Stimulated activated CD8-positive, alpha-beta memory T cell treated with anti-CD3 and anti-CD28 coated beads, Interleukin-12 subunit alpha, Interleukin-12 subunit beta, amount 100 ng/mL, for 24 hours (primary cell): ENCODE results near the gene DLK2.
"Not testable (repeated sequence)": the region's sequence is repeated elsewhere in the genome, so short reads cannot be mapped to it uniquely, and the experiment has no call there.

Experiments
- DNase-seq: peaks from one replicate; pipeline ENCODE4 v3.0.0-alpha.2; 2020; ENCODE audit errors: extremely low read depth

Gene DLK2

GRCh38 chr6:43455531-43456428 is at the start of gene DLK2:
DLK2 (minus strand) TSS chr6:43455548; CDS start chr6:43454825, 723 bp downstream.
- DNase-seq: peak; percentile 12

GRCh38 chr6:43503443-43503842 is 48.1 kb upstream of the DLK2 start:
- DNase-seq: no peak

GRCh38 chr6:43502666-43503065 is 47.3 kb upstream of the DLK2 start:
- no peak for DNase-seq

GRCh38 chr6:43500921-43501320 is 45.6 kb upstream of the DLK2 start:
- no peak for DNase-seq

- no peak for DNase-seq
Observed at GRCh38 chr6:43499028-43499815, 43.9 kb upstream of the DLK2 start.

- not testable (repeated sequence) for DNase-seq
Observed at GRCh38 chr6:43498291-43498690, 42.9 kb upstream of the DLK2 start.

- DNase-seq: no peak
Observed at GRCh38 chr6:43497689-43498088, 42.3 kb upstream of the DLK2 start.

GRCh38 chr6:43497129-43497396 is 41.7 kb upstream of the DLK2 start:
- DNase-seq: no peak

- DNase-seq: no peak
Observed at GRCh38 chr6:43496370-43497128, 41.2 kb upstream of the DLK2 start.

- no peak for DNase-seq
Observed at GRCh38 chr6:43495409-43495941, 40.1 kb upstream of the DLK2 start.

GRCh38 chr6:43494766-43495165 is 39.4 kb upstream of the DLK2 start:
- DNase-seq: no peak

GRCh38 chr6:43494321-43494720 is 39.0 kb upstream of the DLK2 start:
- DNase-seq: no peak

- no peak for DNase-seq
Observed at GRCh38 chr6:43493833-43494232, 38.5 kb upstream of the DLK2 start.

GRCh38 chr6:43493230-43493629 is 37.9 kb upstream of the DLK2 start:
- no peak for DNase-seq

- no peak for DNase-seq
Observed at GRCh38 chr6:43492673-43493072, 37.3 kb upstream of the DLK2 start.

- DNase-seq: no peak
Observed at GRCh38 chr6:43491750-43492661, 36.7 kb upstream of the DLK2 start.

- no peak for DNase-seq
Observed at GRCh38 chr6:43490523-43490939, 35.2 kb upstream of the DLK2 start.

GRCh38 chr6:43489277-43490072 is 34.1 kb upstream of the DLK2 start:
- DNase-seq: no peak

- no peak for DNase-seq
Observed at GRCh38 chr6:43488667-43489276, 33.4 kb upstream of the DLK2 start.
